ENCODE data around the gene NAA50. TPM values are rescaled to one million over a fixed set of nuclear protein-coding genes. Genes with fewer than 3 reads are reported as not detected.

NAA50 gene
- total RNA-seq, 1 experiment from 2014 or later, result 188 TPM

DNA sequence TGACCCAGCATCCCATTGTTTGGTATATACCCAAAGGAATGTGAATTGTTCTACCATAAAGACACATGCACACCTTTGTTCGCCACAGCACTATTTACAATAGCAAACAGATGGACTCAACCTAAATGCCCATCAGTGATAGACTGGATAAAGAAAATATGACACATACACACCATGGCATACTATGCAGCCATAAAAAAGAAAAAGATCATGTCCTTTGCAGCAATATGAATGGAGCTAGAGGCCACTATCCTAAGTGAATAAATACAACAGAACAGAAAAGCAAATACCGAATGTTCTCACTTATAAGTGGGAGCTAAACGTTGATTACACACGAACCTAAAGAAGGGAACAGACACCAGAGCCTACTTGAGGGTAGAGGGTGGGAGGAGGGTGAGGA is 38.2 kb downstream of the NAA50 start:
- intact Hi-C loops (cut with micrococcal nuclease; ENCODE audit: unreplicated experiment), result no loop called here
- TF ChIP-seq, protein P1, sequence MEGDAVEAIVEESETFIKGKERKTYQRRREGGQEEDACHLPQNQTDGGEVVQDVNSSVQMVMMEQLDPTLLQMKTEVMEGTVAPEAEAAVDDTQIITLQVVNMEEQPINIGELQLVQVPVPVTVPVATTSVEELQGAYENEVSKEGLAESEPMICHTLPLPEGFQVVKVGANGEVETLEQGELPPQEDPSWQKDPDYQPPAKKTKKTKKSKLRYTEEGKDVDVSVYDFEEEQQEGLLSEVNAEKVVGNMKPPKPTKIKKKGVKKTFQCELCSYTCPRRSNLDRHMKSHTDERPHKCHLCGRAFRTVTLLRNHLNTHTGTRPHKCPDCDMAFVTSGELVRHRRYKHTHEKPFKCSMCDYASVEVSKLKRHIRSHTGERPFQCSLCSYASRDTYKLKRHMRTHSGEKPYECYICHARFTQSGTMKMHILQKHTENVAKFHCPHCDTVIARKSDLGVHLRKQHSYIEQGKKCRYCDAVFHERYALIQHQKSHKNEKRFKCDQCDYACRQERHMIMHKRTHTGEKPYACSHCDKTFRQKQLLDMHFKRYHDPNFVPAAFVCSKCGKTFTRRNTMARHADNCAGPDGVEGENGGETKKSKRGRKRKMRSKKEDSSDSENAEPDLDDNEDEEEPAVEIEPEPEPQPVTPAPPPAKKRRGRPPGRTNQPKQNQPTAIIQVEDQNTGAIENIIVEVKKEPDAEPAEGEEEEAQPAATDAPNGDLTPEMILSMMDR (IDR thresholded peaks at IDR 0.05; ENCODE audit: insufficient read depth in 1 of 2, low read depth in 1 of 2, low read length in 1 of 2, severe bottlenecking in 1 of 2, unreplicated experiment in 1 of 2), result no peak
- Mint-ChIP-seq H3K4me3 (ENCODE audit: unreplicated experiment) (no peak overlapping the region), H3K9me3 (ENCODE audit: unreplicated experiment) (no peaks in the 10 kb centered on the region), H3K27me3 (ENCODE audit: insufficient read depth, unreplicated experiment) (no peaks in the 10 kb centered on the region), H3K36me3 (ENCODE audit: insufficient read depth, unreplicated experiment) (no peaks in the 10 kb centered on the region), H3K4me1 (ENCODE audit: low read depth, unreplicated experiment) (peaks cover 6% of the 10 kb centered on the region), H3K27ac (ENCODE audit: unreplicated experiment) (no peak overlapping the region)
- Histone ChIP-seq H3K4me3 (ENCODE audit: low read depth, low read length) (no peak overlapping the region), H3K4me1 (no peaks in the 10 kb centered on the region), H3K9me3 (0 out of 2 replicates have a peak, but pooled peaks cover 3% of the 10 kb centered on the region), H3K27me3 (replicated peaks; ENCODE audit: control insufficient read depth, insufficient read depth, low read length) (no peaks in the 10 kb centered on the region), H3K36me3 (ENCODE audit: control insufficient read depth, insufficient read depth, low read length) (no peaks in the 10 kb centered on the region)
- DNase-seq, result no peak
- BruUV-seq (replicated peaks), result no TSS peak
- ChIA-PET POLR2A (no interaction called here), CTCF (no interaction called here)

DNA sequence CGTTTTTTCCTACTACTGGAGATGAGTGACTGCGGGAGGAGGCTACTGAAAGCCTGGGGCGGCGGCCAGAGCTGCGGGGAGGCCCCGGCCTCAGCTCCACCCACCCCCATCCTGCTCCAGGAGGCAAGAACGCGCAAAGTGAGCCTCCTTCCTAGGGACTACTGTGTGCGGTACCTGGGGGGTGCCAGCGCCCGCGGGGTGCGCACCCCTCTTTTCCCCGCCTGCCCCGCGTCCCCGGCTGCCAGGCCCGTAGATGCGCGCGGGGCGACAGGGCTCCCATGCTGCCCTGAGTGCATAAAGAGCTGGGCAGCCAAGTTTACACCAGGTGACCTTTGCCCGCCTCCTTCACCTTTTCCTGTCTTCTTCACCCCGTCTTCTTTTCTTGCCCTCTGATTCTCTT is 47.1 kb downstream of the NAA50 start:
- TF ChIP-seq, protein P1 (IDR thresholded peaks at IDR 0.05; ENCODE audit: insufficient read depth in 1 of 2, low read depth in 1 of 2, low read length in 1 of 2, severe bottlenecking in 1 of 2, unreplicated experiment in 1 of 2), result no peak
- no peak overlapping the region for H3K4me3 ChIP-seq (ENCODE audit: low read depth, low read length)
- no peaks in the 10 kb centered on the region for H3K36me3 ChIP-seq (ENCODE audit: control insufficient read depth, insufficient read depth, low read length)
- H3K4me1 Mint-ChIP-seq (ENCODE audit: low read depth, unreplicated experiment), result no peaks in the 10 kb centered on the region
- no peak for DNase-seq
- ChIA-PET POLR2A (no interaction called here), CTCF (no interaction called here)
- no peaks in the 10 kb centered on the region for H3K27me3 ChIP-seq (replicated peaks; ENCODE audit: control insufficient read depth, insufficient read depth, low read length)
- peaks cover 6% of the 10 kb centered on the region for H3K36me3 Mint-ChIP-seq (ENCODE audit: insufficient read depth, unreplicated experiment)
- H3K9me3 Mint-ChIP-seq (ENCODE audit: unreplicated experiment), result no peaks in the 10 kb centered on the region
- no TSS peak for BruUV-seq (replicated peaks)
- H3K27ac Mint-ChIP-seq (ENCODE audit: unreplicated experiment), result no peak overlapping the region
- no peaks in the 10 kb centered on the region for H3K9me3 ChIP-seq
- peaks cover 18% of the 10 kb centered on the region for H3K4me1 ChIP-seq
- no peak overlapping the region for H3K4me3 Mint-ChIP-seq (ENCODE audit: unreplicated experiment)
- H3K27me3 Mint-ChIP-seq (ENCODE audit: insufficient read depth, unreplicated experiment), result no peaks in the 10 kb centered on the region
- intact Hi-C loops (cut with micrococcal nuclease; ENCODE audit: unreplicated experiment), result no loop called here

GRCh38 chr3:113698213-113698742 is 47.8 kb downstream of the NAA50 start:
- ChIA-PET POLR2A (no interaction called here), CTCF (no interaction called here)
- TF ChIP-seq, protein P1 (IDR thresholded peaks at IDR 0.05; ENCODE audit: insufficient read depth in 1 of 2, low read depth in 1 of 2, low read length in 1 of 2, severe bottlenecking in 1 of 2, unreplicated experiment in 1 of 2), result no peak
- Mint-ChIP-seq H3K4me3 (ENCODE audit: unreplicated experiment) (no peak overlapping the region), H3K4me1 (ENCODE audit: low read depth, unreplicated experiment) (no peaks in the 10 kb centered on the region), H3K27me3 (ENCODE audit: insufficient read depth, unreplicated experiment) (no peaks in the 10 kb centered on the region), H3K36me3 (ENCODE audit: insufficient read depth, unreplicated experiment) (peaks cover 6% of the 10 kb centered on the region), H3K9me3 (ENCODE audit: unreplicated experiment) (no peaks in the 10 kb centered on the region), H3K27ac (ENCODE audit: unreplicated experiment) (no peak overlapping the region)
- no TSS peak for BruUV-seq (replicated peaks)
- Histone ChIP-seq H3K4me3 (ENCODE audit: low read depth, low read length) (no peak overlapping the region; the same call in 1 of the 2 replicates), H3K27me3 (replicated peaks; ENCODE audit: control insufficient read depth, insufficient read depth, low read length) (no peaks in the 10 kb centered on the region), H3K4me1 (peaks cover 18% of the 10 kb centered on the region), H3K36me3 (ENCODE audit: control insufficient read depth, insufficient read depth, low read length) (no peaks in the 10 kb centered on the region), H3K9me3 (no peaks in the 10 kb centered on the region)
- DNase-seq, result no peak
- intact Hi-C loops (cut with micrococcal nuclease; ENCODE audit: unreplicated experiment), result no loop called here

Measured in Caco-2 (cell line).